ENCODE data around the gene MEST.
"Not testable (repeated sequence)": the region's sequence is repeated elsewhere in the genome, so short reads cannot be mapped to it uniquely, and the experiment has no call there.

GRCh38 chr7:130512038-130512437 is 20.2 kb downstream of the MEST start:
- TF ChIP-seq POLR2A (IDR thresholded peaks at IDR 0.05) = not testable (repeated sequence)
- TF ChIP-seq, protein P1, sequence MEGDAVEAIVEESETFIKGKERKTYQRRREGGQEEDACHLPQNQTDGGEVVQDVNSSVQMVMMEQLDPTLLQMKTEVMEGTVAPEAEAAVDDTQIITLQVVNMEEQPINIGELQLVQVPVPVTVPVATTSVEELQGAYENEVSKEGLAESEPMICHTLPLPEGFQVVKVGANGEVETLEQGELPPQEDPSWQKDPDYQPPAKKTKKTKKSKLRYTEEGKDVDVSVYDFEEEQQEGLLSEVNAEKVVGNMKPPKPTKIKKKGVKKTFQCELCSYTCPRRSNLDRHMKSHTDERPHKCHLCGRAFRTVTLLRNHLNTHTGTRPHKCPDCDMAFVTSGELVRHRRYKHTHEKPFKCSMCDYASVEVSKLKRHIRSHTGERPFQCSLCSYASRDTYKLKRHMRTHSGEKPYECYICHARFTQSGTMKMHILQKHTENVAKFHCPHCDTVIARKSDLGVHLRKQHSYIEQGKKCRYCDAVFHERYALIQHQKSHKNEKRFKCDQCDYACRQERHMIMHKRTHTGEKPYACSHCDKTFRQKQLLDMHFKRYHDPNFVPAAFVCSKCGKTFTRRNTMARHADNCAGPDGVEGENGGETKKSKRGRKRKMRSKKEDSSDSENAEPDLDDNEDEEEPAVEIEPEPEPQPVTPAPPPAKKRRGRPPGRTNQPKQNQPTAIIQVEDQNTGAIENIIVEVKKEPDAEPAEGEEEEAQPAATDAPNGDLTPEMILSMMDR (IDR thresholded peaks at IDR 0.05 in 4 of 5, conservative IDR thresholded peaks at IDR 0.05 in 1 of 5) = not testable (repeated sequence)
